AG04450 (cell line): Measurements from ENCODE around the gene PAQR5. TPM values are rescaled to one million over a fixed set of nuclear protein-coding genes. Genes with fewer than 3 reads are reported as not detected.
"Not testable (repeated sequence)": the region's sequence is repeated elsewhere in the genome, so short reads cannot be mapped to it uniquely, and the experiment has no call there.

Experiments
- CTCF ChIA-PET: fragments of 300-600, 350-600 bp; formaldehyde crosslinking; extraction: SDS; loops from one replicate; lab custom pipeline; 2022; ENCODE audit warnings: antibody characterized with exemption, inconsistent platforms; lab: Charles Lee
- POLR2A ChIA-PET: fragments of 350-600 bp; formaldehyde crosslinking; extraction: SDS; loops from one replicate; lab custom pipeline; 2021; ENCODE audit warnings: antibody characterized with exemption, inconsistent platforms; lab: Yijun Ruan, JAX
- DNase-seq: peaks from one replicate; pipeline ENCODE4 v3.0.0-alpha.2; 2011; ENCODE audit warnings: low read depth, low spot score
- H3K27ac ChIP-seq: one replicate; pipeline ENCODE4 v1.5.1; 2012; ENCODE audit warnings: low read depth, low read length, control low read depth
- H3K27me3 ChIP-seq: one replicate; pipeline ENCODE4 v1.6.0; 2012; ENCODE audit warnings: low read length; ENCODE audit not compliant: control insufficient read depth, insufficient read depth
- H3K4me3 ChIP-seq: 2 replicates; pipeline ENCODE4 v1.5.1; 2011; ENCODE audit warnings: mild to moderate bottlenecking, low read depth, low read length, control low read depth
- H3K9me3 ChIP-seq: 2 replicates; pipeline ENCODE4 v1.5.1; 2012; ENCODE audit warnings: low read length; ENCODE audit not compliant: control insufficient read depth, insufficient read depth
- polyA plus RNA-seq: library from polyadenylated mRNA; depleted of rRNA; stranded (reverse); fragments of >200 nt; gene quantifications from 2 replicates; pipeline ENCODE4 v1.2.3, GENCODE V29; 2011
- TF ChIP-seq, protein P1 (sequence below): IDR thresholded peaks from 2 replicates; pipeline ENCODE4 v1.5.1; 2011; ENCODE audit warnings: low read depth, low read length, control low read depth, inconsistent platforms

PAQR5 gene
- polyA plus RNA-seq, 1 experiment: 7.9 TPM

DNA sequence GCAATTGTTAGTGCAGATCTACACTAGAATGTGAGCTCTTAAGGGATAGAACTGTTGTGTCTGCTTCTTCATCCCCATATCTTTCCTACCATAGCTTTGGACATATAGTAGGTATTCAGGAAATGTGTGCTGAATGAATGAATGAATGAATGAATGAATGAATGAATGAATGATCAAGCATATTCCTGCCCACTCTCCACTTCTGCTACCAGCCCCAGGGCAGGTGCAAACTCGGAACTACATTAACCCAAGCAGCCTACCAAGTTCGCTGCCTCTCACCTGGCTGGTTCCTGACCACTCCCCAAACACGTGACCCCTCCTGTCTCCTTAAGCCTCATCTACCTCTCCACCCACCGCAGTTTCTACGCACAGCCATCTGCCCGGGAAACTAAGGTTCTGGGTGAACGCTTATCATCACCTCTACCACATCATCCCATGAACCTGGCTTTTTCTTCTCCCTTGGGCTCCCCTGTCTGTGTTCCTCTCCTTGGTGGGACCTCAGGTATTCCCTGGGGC is 26.8 kb downstream of the PAQR5 start:
- Histone ChIP-seq H3K27me3 (no peaks in the 10 kb centered on the region), H3K27ac (no peak overlapping the region), H3K9me3 (no peaks in the 10 kb centered on the region), H3K4me3 (no peak overlapping the region)
- ChIA-PET POLR2A (interaction anchor here (0.6 to 0.7 kb wide), 2 partner anchors 56 to 70 kb away, joined by 3 to 4 read pairs; no protein-coding TSS in a partner anchor), CTCF (no interaction called here)
- no peak for DNase-seq
- TF ChIP-seq, protein P1, sequence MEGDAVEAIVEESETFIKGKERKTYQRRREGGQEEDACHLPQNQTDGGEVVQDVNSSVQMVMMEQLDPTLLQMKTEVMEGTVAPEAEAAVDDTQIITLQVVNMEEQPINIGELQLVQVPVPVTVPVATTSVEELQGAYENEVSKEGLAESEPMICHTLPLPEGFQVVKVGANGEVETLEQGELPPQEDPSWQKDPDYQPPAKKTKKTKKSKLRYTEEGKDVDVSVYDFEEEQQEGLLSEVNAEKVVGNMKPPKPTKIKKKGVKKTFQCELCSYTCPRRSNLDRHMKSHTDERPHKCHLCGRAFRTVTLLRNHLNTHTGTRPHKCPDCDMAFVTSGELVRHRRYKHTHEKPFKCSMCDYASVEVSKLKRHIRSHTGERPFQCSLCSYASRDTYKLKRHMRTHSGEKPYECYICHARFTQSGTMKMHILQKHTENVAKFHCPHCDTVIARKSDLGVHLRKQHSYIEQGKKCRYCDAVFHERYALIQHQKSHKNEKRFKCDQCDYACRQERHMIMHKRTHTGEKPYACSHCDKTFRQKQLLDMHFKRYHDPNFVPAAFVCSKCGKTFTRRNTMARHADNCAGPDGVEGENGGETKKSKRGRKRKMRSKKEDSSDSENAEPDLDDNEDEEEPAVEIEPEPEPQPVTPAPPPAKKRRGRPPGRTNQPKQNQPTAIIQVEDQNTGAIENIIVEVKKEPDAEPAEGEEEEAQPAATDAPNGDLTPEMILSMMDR: no peak

DNA sequence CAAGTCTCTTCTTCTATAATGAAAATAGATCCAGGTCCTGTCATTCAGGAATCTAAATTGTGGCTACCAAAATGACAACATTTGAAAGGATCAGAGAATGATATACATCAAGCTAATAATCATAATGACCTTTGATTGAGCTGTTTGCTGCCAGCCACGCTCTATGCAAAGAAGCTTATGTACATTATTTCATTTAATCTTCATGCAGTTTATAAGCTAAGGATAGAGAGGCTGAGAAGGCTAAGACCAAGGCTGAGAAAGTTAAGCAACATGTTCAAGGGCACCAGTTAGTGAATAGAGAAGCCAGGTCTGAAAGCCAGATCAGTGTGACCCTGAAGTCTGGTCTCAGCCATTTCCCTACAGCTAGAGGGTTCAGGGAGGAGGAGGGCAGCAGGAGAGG is 29.4 kb downstream of the PAQR5 start:
- Histone ChIP-seq H3K27me3 (no peaks in the 10 kb centered on the region), H3K9me3 (no peaks in the 10 kb centered on the region), H3K4me3 (no peak overlapping the region), H3K27ac (no peak overlapping the region)
- TF ChIP-seq, protein P1: no peak
- CTCF ChIA-PET: no interaction called here
- POLR2A ChIA-PET: no interaction called here
- no peak for DNase-seq

DNA sequence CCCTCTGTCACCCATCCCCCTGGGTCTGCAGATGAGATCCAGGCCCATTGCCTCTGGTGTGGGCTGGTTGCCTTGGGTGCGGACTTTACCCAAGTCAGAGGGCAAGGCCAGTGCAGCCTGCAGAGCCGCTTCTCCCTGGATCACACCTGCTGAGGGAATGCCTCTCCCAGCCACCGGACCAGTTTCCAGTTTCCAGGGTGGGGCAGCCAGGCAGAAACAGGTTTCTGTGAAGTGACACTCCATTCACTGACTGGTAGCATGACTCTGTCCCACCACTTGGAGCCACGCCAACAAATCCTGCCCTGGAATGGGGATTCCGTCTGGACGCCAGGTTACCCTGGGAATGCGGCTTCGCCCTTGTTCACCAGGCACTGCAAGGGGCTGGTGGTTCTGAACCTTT is 30.0 kb downstream of the PAQR5 start:
- H3K27ac ChIP-seq: no peak overlapping the region
- TF ChIP-seq, protein P1: no peak
- DNase-seq: no peak
- no peaks in the 10 kb centered on the region for H3K9me3 ChIP-seq
- no peaks in the 10 kb centered on the region for H3K27me3 ChIP-seq
- ChIA-PET POLR2A (no interaction called here), CTCF (no interaction called here)
- no peak overlapping the region for H3K4me3 ChIP-seq

DNA sequence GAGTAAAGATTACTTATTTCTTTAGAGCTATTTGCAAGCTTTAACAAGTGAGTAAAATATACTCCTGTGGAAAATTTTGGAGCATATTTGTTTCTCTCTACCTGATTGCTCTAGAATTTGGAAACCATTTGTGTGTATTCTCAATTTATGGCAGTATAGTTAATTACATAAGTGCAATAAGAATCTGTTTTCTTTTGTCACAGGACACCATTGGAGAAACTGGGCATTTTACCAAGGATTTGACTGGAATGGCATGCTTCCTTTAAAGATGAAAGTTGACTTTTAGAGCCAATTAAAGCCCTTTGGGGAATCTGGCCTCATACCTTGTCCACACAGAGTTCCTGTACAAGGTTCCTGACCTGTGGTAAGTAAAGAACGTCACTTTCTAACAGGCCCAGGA is 38.4 kb downstream of the PAQR5 start:
- ChIA-PET CTCF (no interaction called here), POLR2A (no interaction called here)
- H3K27ac ChIP-seq: no peak overlapping the region
- H3K4me3 ChIP-seq: no peak overlapping the region
- TF ChIP-seq, protein P1: no peak
- no peaks in the 10 kb centered on the region for H3K27me3 ChIP-seq
- DNase-seq: no peak
- H3K9me3 ChIP-seq: no peaks in the 10 kb centered on the region

DNA sequence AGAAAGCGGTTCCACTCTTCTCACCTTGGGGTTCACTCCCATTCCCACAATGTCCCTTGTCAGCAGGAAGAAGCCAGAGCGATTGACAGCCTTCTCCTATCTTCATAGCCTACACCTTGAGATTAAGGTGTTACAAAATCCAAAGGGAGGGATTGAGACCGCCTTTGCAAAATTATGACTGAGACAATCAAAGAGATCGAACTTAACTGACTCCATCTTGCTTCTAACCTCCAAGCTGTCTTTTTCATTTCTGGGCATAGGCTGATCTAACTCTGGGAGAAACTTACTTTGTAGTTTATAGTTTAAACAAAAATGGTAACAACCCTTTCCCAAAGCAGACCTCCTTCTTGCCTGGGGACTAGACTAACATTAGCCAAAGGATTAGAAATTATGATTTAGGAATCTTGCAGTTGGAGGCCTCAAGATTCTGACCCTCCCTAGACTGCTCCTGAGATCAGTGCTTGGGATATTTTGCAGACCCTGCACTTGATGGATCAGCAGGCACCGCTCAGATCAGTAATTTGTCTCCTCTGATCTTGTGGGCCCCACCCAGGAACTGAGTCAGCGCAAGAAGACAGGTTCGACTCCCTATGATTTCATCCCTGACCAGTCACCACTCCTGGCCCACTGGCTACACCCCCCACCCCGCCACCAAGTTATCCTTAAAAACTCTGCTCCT is 40.0 kb downstream of the PAQR5 start:
- Histone ChIP-seq H3K27me3 (no peaks in the 10 kb centered on the region), H3K9me3 (no peaks in the 10 kb centered on the region), H3K27ac (no peak overlapping the region), H3K4me3 (no peak overlapping the region)
- ChIA-PET POLR2A (no interaction called here), CTCF (no interaction called here)
- no peak for DNase-seq
- TF ChIP-seq, protein P1: no peak

DNA sequence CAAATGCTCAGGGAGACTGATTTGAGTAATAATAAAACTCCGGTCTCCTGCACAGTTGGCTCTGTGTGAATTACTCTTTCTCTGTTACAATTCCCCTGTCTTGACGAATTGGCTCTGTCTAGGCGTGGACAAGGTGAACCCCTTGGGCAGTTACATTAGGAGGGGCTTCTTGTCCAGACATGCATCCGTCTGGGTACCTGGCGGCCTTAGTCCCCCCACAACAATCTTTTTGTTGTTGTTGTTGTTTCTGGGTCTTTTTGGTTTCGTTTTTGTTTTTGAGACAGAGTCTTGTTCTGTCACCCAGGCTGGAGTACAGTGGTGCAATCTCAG is 40.5 kb downstream of the PAQR5 start:
- DNase-seq, POLR2A ChIA-PET, CTCF ChIA-PET, H3K4me3 ChIP-seq, H3K27ac ChIP-seq, H3K27me3 ChIP-seq, H3K9me3 ChIP-seq: not testable (repeated sequence)
